Measurements from ENCODE around the gene DRAM1.

DRAM1 gene

GRCh38 chr12:101957252-101957959 is 80.0 kb downstream of the DRAM1 start:
- no peaks in the 10 kb centered on the region for H3K4me1 ChIP-seq (ENCODE audit: control insufficient read depth, low read length)
- no peaks in the 10 kb centered on the region for H3K36me3 ChIP-seq (ENCODE audit: control insufficient read depth, low read length)

GRCh38 chr12:101959607-101960006 is 82.2 kb downstream of the DRAM1 start:
- H3K36me3 ChIP-seq (ENCODE audit: control insufficient read depth, low read length), result no peaks in the 10 kb centered on the region
- H3K9me3 ChIP-seq (ENCODE audit: control insufficient read depth, insufficient read depth, low read length), result no peaks in the 10 kb centered on the region
- no peaks in the 10 kb centered on the region for H3K79me2 ChIP-seq (ENCODE audit: control insufficient read depth, low read length)
- TF ChIP-seq EZH2phosphoT487 (IDR thresholded peaks at IDR 0.05; ENCODE audit: borderline replicate concordance, low read length) (no peak), CTCF (IDR thresholded peaks at IDR 0.05; ENCODE audit: low read depth, low read length, poor library complexity, severe bottlenecking) (no peak)
- H3K4me1 ChIP-seq (ENCODE audit: control insufficient read depth, low read length), result no peaks in the 10 kb centered on the region
- H3K27ac ChIP-seq (ENCODE audit: low read depth, low read length), result no peak overlapping the region
- no peaks in the 10 kb centered on the region for H4K20me1 ChIP-seq (ENCODE audit: control insufficient read depth, insufficient read depth, low read depth, low read length)
- H3K4me2 ChIP-seq (ENCODE audit: low read length), result no peak overlapping the region
- H3K27me3 ChIP-seq (ENCODE audit: control insufficient read depth, low read length), result no peaks in the 10 kb centered on the region
- no peaks in the 10 kb centered on the region for H3K9me2 ChIP-seq (replicated peaks; ENCODE audit: control insufficient read depth, low read length)
- H3K4me3 ChIP-seq (ENCODE audit: low read length), result no peak overlapping the region
- H3F3A ChIP-seq (ENCODE audit: control insufficient read depth, insufficient read depth), result no peaks in the 10 kb centered on the region

More at GRCh38 chr12:101957252-101957959, 80.0 kb downstream of the DRAM1 start:
- H4K20me1 ChIP-seq (ENCODE audit: control insufficient read depth, insufficient read depth, low read depth, low read length), result no peaks in the 10 kb centered on the region
- H3K27me3 ChIP-seq (ENCODE audit: control insufficient read depth, low read length), result no peaks in the 10 kb centered on the region
- H3K4me2 ChIP-seq (ENCODE audit: low read length), result no peak overlapping the region
- H3K4me3 ChIP-seq (ENCODE audit: low read length), result no peak overlapping the region
- no peaks in the 10 kb centered on the region for H3F3A ChIP-seq (ENCODE audit: control insufficient read depth, insufficient read depth)
- H3K79me2 ChIP-seq (ENCODE audit: control insufficient read depth, low read length), result no peaks in the 10 kb centered on the region
- TF ChIP-seq CTCF (IDR thresholded peaks at IDR 0.05; ENCODE audit: low read depth, low read length, poor library complexity, severe bottlenecking) (no peak), EZH2phosphoT487 (IDR thresholded peaks at IDR 0.05; ENCODE audit: borderline replicate concordance, low read length) (no peak)
- H3K9me3 ChIP-seq (ENCODE audit: control insufficient read depth, insufficient read depth, low read length), result no peaks in the 10 kb centered on the region
- H3K9me2 ChIP-seq (replicated peaks; ENCODE audit: control insufficient read depth, low read length), result no peaks in the 10 kb centered on the region
- H3K27ac ChIP-seq (ENCODE audit: low read depth, low read length), result no peak overlapping the region

- Histone ChIP-seq H3K9me2 (replicated peaks; ENCODE audit: control insufficient read depth, low read length) (no peaks in the 10 kb centered on the region), H3K4me1 (ENCODE audit: control insufficient read depth, low read length) (peaks cover 3% of the 10 kb centered on the region)
Observed at GRCh38 chr12:101962486-101962885, 85.1 kb downstream of the DRAM1 start.

More at GRCh38 chr12:101962486-101962885, 85.1 kb downstream of the DRAM1 start:
- no peak overlapping the region for H3K4me3 ChIP-seq (ENCODE audit: low read length)
- H3K4me2 ChIP-seq (ENCODE audit: low read length), result no peak overlapping the region
- no peaks in the 10 kb centered on the region for H3F3A ChIP-seq (ENCODE audit: control insufficient read depth, insufficient read depth)
- TF ChIP-seq CTCF (IDR thresholded peaks at IDR 0.05; ENCODE audit: low read depth, low read length, poor library complexity, severe bottlenecking), result no peak
- TF ChIP-seq EZH2phosphoT487 (IDR thresholded peaks at IDR 0.05; ENCODE audit: borderline replicate concordance, low read length), result no peak
- no peaks in the 10 kb centered on the region for H3K79me2 ChIP-seq (ENCODE audit: control insufficient read depth, low read length)
- no peaks in the 10 kb centered on the region for H4K20me1 ChIP-seq (ENCODE audit: control insufficient read depth, insufficient read depth, low read depth, low read length)
- H3K27me3 ChIP-seq (ENCODE audit: control insufficient read depth, low read length), result no peaks in the 10 kb centered on the region
- no peaks in the 10 kb centered on the region for H3K36me3 ChIP-seq (ENCODE audit: control insufficient read depth, low read length)
- no peak overlapping the region for H3K27ac ChIP-seq (ENCODE audit: low read depth, low read length)
- no peaks in the 10 kb centered on the region for H3K9me3 ChIP-seq (ENCODE audit: control insufficient read depth, insufficient read depth, low read length)
